Ishikawa (cell line): ENCODE data around the gene SLX4.

Experiments used
- EP300 ChIP-seq: IDR thresholded peaks from 2 replicates; pipeline ENCODE4 v1.6.1; 2012; ENCODE audit warnings: borderline replicate concordance
- TAF1 ChIP-seq: IDR thresholded peaks from 2 replicates; pipeline ENCODE4 v1.6.1; 2012; ENCODE audit warnings: low read depth, mild to moderate bottlenecking
- YY1 ChIP-seq: IDR thresholded peaks from 2 replicates; pipeline ENCODE4 v1.6.1; 2012; ENCODE audit warnings: low read depth

DNA sequence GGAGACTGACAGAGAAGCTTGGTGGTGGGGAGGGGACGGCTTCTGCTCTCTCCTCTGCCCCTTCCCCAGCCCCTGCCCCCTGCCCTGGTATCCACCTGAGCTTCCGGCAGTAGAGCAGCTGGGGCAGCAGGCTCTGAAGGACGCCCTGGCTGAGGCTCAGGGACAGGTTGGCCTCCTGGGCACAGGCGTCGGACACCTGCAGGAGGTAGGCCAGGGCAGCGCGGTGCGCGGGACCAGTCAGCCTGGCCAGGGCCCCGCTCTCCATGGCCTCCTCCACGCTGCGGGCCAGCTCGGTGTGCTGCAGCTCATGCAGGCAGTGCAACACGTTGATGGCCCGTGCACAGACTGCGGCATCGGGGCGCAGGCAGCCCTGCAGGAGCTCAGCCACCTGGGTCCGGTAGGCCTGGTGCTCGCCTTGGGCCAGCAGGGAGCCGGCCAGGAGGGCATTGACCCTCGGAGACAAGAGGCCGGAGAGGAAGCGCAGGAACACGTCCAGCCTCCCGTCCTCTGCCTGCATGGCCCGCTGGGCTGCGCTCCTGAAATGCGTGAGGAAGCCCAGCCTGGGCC, 48.4 kb downstream of the SLX4 start:
- TF ChIP-seq YY1 (no peak), EP300 (no peak), TAF1 (no peak)
